Stimulated activated CD4-positive, alpha-beta T cell treated with anti-CD3 and anti-CD28 coated beads, Interleukin-1b, Interleukin-23, amount 100 ng/mL, for 1 hour (primary cell): ENCODE results near the gene PKP1.

Source experiments
- DNase-seq, 2 donors: peaks; one replicate each; pipeline ENCODE4 v3.0.0-alpha.2; 2020; ENCODE audit warnings: low read depth in 2 of 2

The PKP1 gene

GRCh38 chr1:201353186-201353940 lies 70.1 kb downstream of the PKP1 start:
- no peak for DNase-seq

- DNase-seq = no peak
These were observed 71.0 kb downstream of the PKP1 start for GRCh38 chr1:201354151-201354900.

- DNase-seq = no peak
These were observed 71.6 kb downstream of the PKP1 start for GRCh38 chr1:201354901-201355295.

- DNase-seq = no peak
These were observed 72.2 kb downstream of the PKP1 start for GRCh38 chr1:201355471-201355870.

- DNase-seq = no peak
These were observed 72.9 kb downstream of the PKP1 start for GRCh38 chr1:201356236-201356635.

GRCh38 chr1:201356701-201357100 lies 73.4 kb downstream of the PKP1 start:
- no peak for DNase-seq

- DNase-seq = no peak
These were observed 73.9 kb downstream of the PKP1 start for GRCh38 chr1:201357211-201357610.

GRCh38 chr1:201357636-201358348 lies 74.5 kb downstream of the PKP1 start:
- DNase-seq = no peak

- no peak for DNase-seq
These were observed 75.3 kb downstream of the PKP1 start for GRCh38 chr1:201358596-201358995.

GRCh38 chr1:201359031-201359872 lies 75.9 kb downstream of the PKP1 start:
- DNase-seq = no peak

- DNase-seq = no peak
These were observed 76.5 kb downstream of the PKP1 start for GRCh38 chr1:201359873-201360210.

- no peak for DNase-seq
These were observed 77.2 kb downstream of the PKP1 start for GRCh38 chr1:201360486-201360885.

GRCh38 chr1:201360901-201361651 lies 77.8 kb downstream of the PKP1 start:
- DNase-seq = no peak

- DNase-seq = no peak
These were observed 78.6 kb downstream of the PKP1 start for GRCh38 chr1:201361652-201362504.

- no peak for DNase-seq
These were observed 79.6 kb downstream of the PKP1 start for GRCh38 chr1:201362906-201363305.

GRCh38 chr1:201363467-201363866 lies 80.2 kb downstream of the PKP1 start:
- DNase-seq = no peak

GRCh38 chr1:201364808-201365105 lies 81.5 kb downstream of the PKP1 start:
- DNase-seq = no peak

- DNase-seq = no peak
These were observed 81.9 kb downstream of the PKP1 start for GRCh38 chr1:201365251-201365650.

- no peak for DNase-seq
These were observed 83.4 kb downstream of the PKP1 start for GRCh38 chr1:201366696-201367095.

GRCh38 chr1:201369209-201369608 lies 85.9 kb downstream of the PKP1 start:
- no peak for DNase-seq
